ENCODE measurements around the gene USH1G. TPM values are rescaled to one million over a fixed set of nuclear protein-coding genes. Genes with fewer than 3 reads are reported as not detected.

Gene USH1G
- total RNA-seq, 4 donors from 2014 or later, result 0.27 to 0.32 TPM; not detected in 2

- Histone ChIP-seq H3K27ac (no peak overlapping the region), H3K4me1 (peaks cover 5 to 28% (median 22%) of the 10 kb centered on the region in 4 donors), H3K4me3 (no peak overlapping the region), H3K27me3 (no peaks in the 10 kb centered on the region), H3K9me3 (no peaks in the 10 kb centered on the region), H3K36me3 (no peaks in the 10 kb centered on the region)
- 71 to 85% methylated on average over 2 to 6 of the region's 6 CpGs for WGBS, 2 donors (ENCODE audit: low coverage in 1 of 2)
- in situ Hi-C loops (cut with MboI; ENCODE audit: low pct_ligation_motif_present in 1 of 4, low pct_unique_long_range_greater_than_20kb in 1 of 4, low sequenced_read_pairs in 3 of 4) (no loop called here), intact Hi-C loops (cut with DNase I; ENCODE audit: low total_unique reads) (loop anchor here (5.0 kb wide), 1 partner anchor 1666 kb away; the partner anchor contains the start of gene PRCD)
- no peak for DNase-seq
- TF ChIP-seq POLR2AphosphoS5 (IDR thresholded peaks at IDR 0.05), result no peak
- TF ChIP-seq CTCF (IDR thresholded peaks at IDR 0.05), result no peak
- TF ChIP-seq EP300 (IDR thresholded peaks at IDR 0.05; ENCODE audit: low read depth), result no peak
- TF ChIP-seq POLR2A (IDR thresholded peaks at IDR 0.05), result no peak
Observed at GRCh38 chr17:74875977-74876593, 47.0 kb downstream of the USH1G start.

DNA sequence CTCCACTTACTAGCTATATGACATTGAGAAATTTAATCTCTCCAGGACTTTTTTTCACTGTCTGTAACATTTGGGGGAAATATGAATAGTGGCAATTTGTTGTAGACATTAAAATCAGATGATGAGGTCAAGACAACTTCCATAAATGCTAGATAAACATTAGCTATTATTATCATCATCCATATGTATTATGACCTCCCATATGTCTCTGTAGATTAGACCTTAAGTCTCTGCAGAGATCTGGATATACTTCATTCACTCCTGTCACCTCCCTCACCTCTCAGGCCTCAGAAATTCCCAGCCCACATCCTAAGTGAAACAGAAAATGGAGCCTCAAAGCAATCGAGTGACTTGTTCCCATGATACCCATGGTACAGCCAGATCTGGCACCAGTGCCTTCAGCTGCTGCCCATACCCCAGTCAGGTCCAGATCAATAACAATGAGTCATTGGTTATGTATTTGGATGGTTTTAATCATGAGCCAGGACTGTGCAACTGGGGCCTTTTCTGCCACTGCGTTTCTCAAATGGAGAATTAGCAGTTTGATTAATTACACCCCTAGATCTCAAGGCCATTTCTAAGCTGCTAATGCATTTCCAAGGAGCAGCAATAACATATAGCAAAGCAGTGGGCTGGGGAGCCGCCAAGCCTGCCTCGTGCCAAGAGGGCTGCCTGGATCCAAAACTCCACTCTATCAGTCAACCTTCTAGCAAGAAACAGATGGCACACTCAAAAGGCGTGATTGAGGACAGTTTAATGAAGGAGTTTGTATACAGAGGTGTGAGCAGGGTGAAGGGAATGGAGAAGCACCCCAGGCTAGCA is 47.7 kb downstream of the USH1G start:
- WGBS, 2 donors (ENCODE audit: low coverage in 1 of 2), result 65 to 77% methylated on average over 2 to 5 of the region's 5 CpGs

DNA sequence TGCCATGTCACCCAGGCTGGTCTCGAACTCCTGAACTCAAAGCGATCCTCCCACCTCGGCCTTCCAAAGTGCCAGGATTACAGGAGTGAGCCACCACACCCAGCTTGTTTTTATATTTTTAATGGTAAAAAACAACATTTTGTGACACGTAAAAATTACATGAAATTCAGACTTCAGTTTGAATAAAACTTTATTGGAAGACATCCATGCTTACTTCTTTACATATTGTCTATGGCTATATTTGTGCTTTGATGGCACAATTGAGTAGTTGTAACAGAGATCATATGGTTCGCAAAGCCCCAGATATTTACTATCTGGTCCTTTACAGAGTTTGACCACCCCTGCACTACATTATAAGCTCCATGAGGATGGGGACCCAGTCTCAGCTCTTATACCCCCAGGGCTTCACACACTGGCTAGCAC is 48.4 kb downstream of the USH1G start:
- Histone ChIP-seq H3K36me3 (no peaks in the 10 kb centered on the region), H3K4me1 (peaks cover 5 to 28% (median 22%) of the 10 kb centered on the region in 4 donors), H3K4me3 (no peak overlapping the region), H3K27me3 (no peaks in the 10 kb centered on the region), H3K27ac (no peak overlapping the region), H3K9me3 (no peaks in the 10 kb centered on the region)
- intact Hi-C loops (cut with DNase I; ENCODE audit: low total_unique reads) (loop anchor here (5.0 kb wide), 1 partner anchor 1668 kb away; the partner anchor contains the start of gene PRCD), in situ Hi-C loops (cut with MboI; ENCODE audit: low pct_ligation_motif_present in 1 of 4, low pct_unique_long_range_greater_than_20kb in 1 of 4, low sequenced_read_pairs in 3 of 4) (loop anchor here in 2 of 4 donors (25.0 kb wide), 1 partner anchor 137 kb away; the partner anchor contains the start of genes NHERF1 (in 2 of the 2) and RAB37 (in 2 of the 2))
- no peak for DNase-seq
- TF ChIP-seq EP300 (IDR thresholded peaks at IDR 0.05; ENCODE audit: low read depth), result no peak
- TF ChIP-seq POLR2AphosphoS5 (IDR thresholded peaks at IDR 0.05), result no peak
- TF ChIP-seq CTCF (IDR thresholded peaks at IDR 0.05), result no peak
- TF ChIP-seq POLR2A (IDR thresholded peaks at IDR 0.05), result no peak
- WGBS, 2 donors (ENCODE audit: low coverage in 1 of 2), result 83 to 97% methylated on average over 1 to 5 of the region's 5 CpGs

More for the DNA sequence above, 47.7 kb downstream of the USH1G start:
- DNase-seq, result no peak
- Histone ChIP-seq H3K9me3 (no peaks in the 10 kb centered on the region), H3K27ac (no peak overlapping the region), H3K36me3 (no peaks in the 10 kb centered on the region), H3K4me3 (no peak overlapping the region), H3K4me1 (peaks cover 5 to 28% (median 22%) of the 10 kb centered on the region in 4 donors), H3K27me3 (no peaks in the 10 kb centered on the region)
- intact Hi-C loops (cut with DNase I; ENCODE audit: low total_unique reads) (loop anchor here (5.0 kb wide), 1 partner anchor 1667 kb away; the partner anchor contains the start of gene PRCD), in situ Hi-C loops (cut with MboI; ENCODE audit: low pct_ligation_motif_present in 1 of 4, low pct_unique_long_range_greater_than_20kb in 1 of 4, low sequenced_read_pairs in 3 of 4) (no loop called here)
- TF ChIP-seq CTCF (IDR thresholded peaks at IDR 0.05) (no peak), POLR2AphosphoS5 (IDR thresholded peaks at IDR 0.05) (no peak)

Measured in transverse colon (tissue), 4 donors.